NCI-H226 (cell line): ENCODE measurements around the gene PDCD5.
"Not testable (repeated sequence)": the region's sequence is repeated elsewhere in the genome, so short reads cannot be mapped to it uniquely, and the experiment has no call there.

ENCODE experiments used
- DNase-seq: peaks from one replicate; pipeline ENCODE4 v3.0.0-alpha.2; 2015

PDCD5 gene

GRCh38 chr19:32580901-32581704, at the start of gene PDCD5:
PDCD5 (plus strand) TSS chr19:32581190; CDS start chr19:32581262, 72 bp downstream.
- peak; percentile 91 for DNase-seq

GRCh38 chr19:32532233-32532632, 48.8 kb upstream of the PDCD5 start:
- no peak for DNase-seq

- no peak for DNase-seq
Observed at GRCh38 chr19:32537580-32537979, 43.4 kb upstream of the PDCD5 start.

- no peak for DNase-seq
Observed at GRCh38 chr19:32539240-32539916, 41.6 kb upstream of the PDCD5 start.

- no peak for DNase-seq
Observed at GRCh38 chr19:32540621-32541020, 40.4 kb upstream of the PDCD5 start.

- not testable (repeated sequence) for DNase-seq
Observed at GRCh38 chr19:32541376-32541775, 39.6 kb upstream of the PDCD5 start.

- DNase-seq, result no peak
Observed at GRCh38 chr19:32542477-32543108, 38.4 kb upstream of the PDCD5 start.

GRCh38 chr19:32543115-32543900, 37.7 kb upstream of the PDCD5 start:
- DNase-seq, result peak; percentile 47

- DNase-seq, result no peak
Observed at GRCh38 chr19:32544917-32545316, 36.1 kb upstream of the PDCD5 start.

GRCh38 chr19:32550666-32551065, 30.3 kb upstream of the PDCD5 start:
- no peak for DNase-seq

GRCh38 chr19:32555786-32556185, 25.2 kb upstream of the PDCD5 start:
- no peak for DNase-seq

- DNase-seq, result peak; percentile 47
Observed at GRCh38 chr19:32558607-32559228, 22.3 kb upstream of the PDCD5 start.

GRCh38 chr19:32563761-32564160, 17.2 kb upstream of the PDCD5 start:
- DNase-seq, result no peak

GRCh38 chr19:32566246-32566830, 14.7 kb upstream of the PDCD5 start:
- DNase-seq, result peak; percentile 29

- no peak for DNase-seq
Observed at GRCh38 chr19:32567486-32567885, 13.5 kb upstream of the PDCD5 start.

GRCh38 chr19:32570081-32570785, 10.8 kb upstream of the PDCD5 start:
- DNase-seq, result peak; percentile 11

- DNase-seq, result not testable (repeated sequence)
Observed at GRCh38 chr19:32571471-32572075, 9.4 kb upstream of the PDCD5 start.

GRCh38 chr19:32572700-32573491, 8.1 kb upstream of the PDCD5 start:
- DNase-seq, result not testable (repeated sequence)

GRCh38 chr19:32573492-32573794, 7.5 kb upstream of the PDCD5 start:
- no peak for DNase-seq

GRCh38 chr19:32576790-32577189, 4.2 kb upstream of the PDCD5 start:
- no peak for DNase-seq
